ENCODE results near the gene ASL.

- no peak for TF ChIP-seq POLR2A (IDR thresholded peaks at IDR 0.05)
- TF ChIP-seq CTCF (IDR thresholded peaks at IDR 0.05) = no peak
Observed at GRCh38 chr7:66078067-66078466, 2.4 kb downstream of the ASL start.

Data from prostate gland (tissue), 2 donors.